ENCODE data around the gene BARX2.
"Not testable (repeated sequence)": the region's sequence is repeated elsewhere in the genome, so short reads cannot be mapped to it uniquely, and the experiment has no call there.

The BARX2 gene

GRCh38 chr11:129375751-129376657 lies at the start of gene BARX2:
BARX2 (plus strand) TSS chr11:129375848; CDS start chr11:129376036, 188 bp downstream.
- DNase-seq: peak; percentile 33 to 80 (median 60)
- intact Hi-C loops (cut with DNase I): no loop called here

GRCh38 chr11:129326921-129327320 lies 48.7 kb upstream of the BARX2 start:
- peak in 1 of 42 donors; percentile 13 for DNase-seq
- intact Hi-C loops (cut with DNase I): no loop called here

GRCh38 chr11:129327708-129328107 lies 47.9 kb upstream of the BARX2 start:
- DNase-seq: peak in 1 of 42 donors; percentile 37
- intact Hi-C loops (cut with DNase I): not testable (repeated sequence)

GRCh38 chr11:129328756-129329155 lies 46.9 kb upstream of the BARX2 start:
- intact Hi-C loops (cut with DNase I): no loop called here
- peak in 1 of 42 donors; percentile 8 for DNase-seq

GRCh38 chr11:129331217-129331616 lies 44.4 kb upstream of the BARX2 start:
- intact Hi-C loops (cut with DNase I): loop anchor here (5.0 kb wide), 2 partner anchors 99 to 214 kb away; no protein-coding TSS in a partner anchor

GRCh38 chr11:129331871-129332274 lies 43.8 kb upstream of the BARX2 start:
- DNase-seq: peak; percentile 78 to 95 (median 89)
- intact Hi-C loops (cut with DNase I): loop anchor here (5.0 kb wide), 2 partner anchors 100 to 215 kb away; no protein-coding TSS in a partner anchor

More at GRCh38 chr11:129331217-129331616, 44.4 kb upstream of the BARX2 start:
- DNase-seq: no peak

GRCh38 chr11:129333873-129334272 lies 41.8 kb upstream of the BARX2 start:
- intact Hi-C loops (cut with DNase I): loop anchor here (5.0 kb wide), 2 partner anchors 102 to 217 kb away; no protein-coding TSS in a partner anchor
- DNase-seq: no peak

- DNase-seq; intact Hi-C loops (cut with DNase I): not testable (repeated sequence)
Observed at GRCh38 chr11:129344301-129344940, 31.2 kb upstream of the BARX2 start.

- DNase-seq: no peak
- intact Hi-C loops (cut with DNase I): no loop called here
Observed at GRCh38 chr11:129346916-129347315, 28.7 kb upstream of the BARX2 start.

- intact Hi-C loops (cut with DNase I): no loop called here
- DNase-seq: no peak
Observed at GRCh38 chr11:129348813-129349212, 26.8 kb upstream of the BARX2 start.

- DNase-seq: no peak
- intact Hi-C loops (cut with DNase I): no loop called here
Observed at GRCh38 chr11:129352676-129353075, 23.0 kb upstream of the BARX2 start.

- intact Hi-C loops (cut with DNase I): no loop called here
- no peak for DNase-seq
Observed at GRCh38 chr11:129354691-129355090, 21.0 kb upstream of the BARX2 start.

GRCh38 chr11:129359748-129360147 lies 15.9 kb upstream of the BARX2 start:
- intact Hi-C loops (cut with DNase I): loop anchor here (5.0 kb wide), 1 partner anchor 388 kb away; no protein-coding TSS in a partner anchor

GRCh38 chr11:129364143-129364654 lies 11.4 kb upstream of the BARX2 start:
- intact Hi-C loops (cut with DNase I): loop anchor here (5.0 kb wide), 1 partner anchor 383 kb away; no protein-coding TSS in a partner anchor
- peak; percentile 57 to 89 (median 79) for DNase-seq

More at GRCh38 chr11:129359748-129360147, 15.9 kb upstream of the BARX2 start:
- DNase-seq: no peak

GRCh38 chr11:129365816-129366215 lies 9.8 kb upstream of the BARX2 start:
- intact Hi-C loops (cut with DNase I): no loop called here

GRCh38 chr11:129366737-129367597 lies 8.7 kb upstream of the BARX2 start:
- intact Hi-C loops (cut with DNase I): no loop called here
- DNase-seq: no peak

More at GRCh38 chr11:129365816-129366215, 9.8 kb upstream of the BARX2 start:
- DNase-seq: no peak

GRCh38 chr11:129368889-129369672 lies 6.6 kb upstream of the BARX2 start:
- intact Hi-C loops (cut with DNase I): no loop called here
- no peak for DNase-seq

- DNase-seq: no peak
- intact Hi-C loops (cut with DNase I): no loop called here
Observed at GRCh38 chr11:129370715-129371114, 4.9 kb upstream of the BARX2 start.
